DOHH2 (cell line): Measurements from ENCODE around the gene OR2L3.
"Not testable (repeated sequence)": the region's sequence is repeated elsewhere in the genome, so short reads cannot be mapped to it uniquely, and the experiment has no call there.

ENCODE experiments used
- H3F3A ChIP-seq: fragments of 200-600 bp; sonication (generic), shearing (Covaris generic); 2 replicates; pipeline ENCODE4 v1.6.0; 2016; ENCODE audit warnings: antibody characterized with exemption, mild to moderate bottlenecking; ENCODE audit not compliant: control insufficient read depth, insufficient read depth
- H3K27ac ChIP-seq: fragments of 200-600 bp; sonication (generic); 2 replicates; pipeline ENCODE4 v1.5.1; 2014; ENCODE audit warnings: low read depth, mild to moderate bottlenecking, low read length, moderate library complexity
- H3K27me3 ChIP-seq: fragments of 200-600 bp; sonication (generic); 2 replicates; pipeline ENCODE4 v1.6.1; 2014; ENCODE audit warnings: mild to moderate bottlenecking, low read length, mixed read lengths; ENCODE audit not compliant: control insufficient read depth
- H3K36me3 ChIP-seq: fragments of 200-600 bp; sonication (generic); 2 replicates; pipeline ENCODE4 v1.6.1; 2014; ENCODE audit warnings: mild to moderate bottlenecking, low read length, moderate library complexity, mixed read lengths; ENCODE audit not compliant: control insufficient read depth
- H3K4me1 ChIP-seq: fragments of 200-600 bp; sonication (generic); 2 replicates; pipeline ENCODE4 v1.6.1; 2014; ENCODE audit warnings: mild to moderate bottlenecking, low read length, mixed read lengths; ENCODE audit not compliant: control insufficient read depth
- H3K4me2 ChIP-seq: fragments of 200-600 bp; sonication (generic); 2 replicates; pipeline ENCODE4 v1.6.0; 2014; ENCODE audit warnings: mild to moderate bottlenecking, low read length, moderate library complexity
- H3K4me3 ChIP-seq: fragments of 200-600 bp; sonication (generic); 2 replicates; pipeline ENCODE4 v1.5.1; 2014; ENCODE audit warnings: mild to moderate bottlenecking, low read length, mixed read lengths
- H3K79me2 ChIP-seq: fragments of 200-600 bp; sonication (generic); 2 replicates; pipeline ENCODE4 v1.6.1; 2014; ENCODE audit warnings: mild to moderate bottlenecking, low read length, mixed read lengths; ENCODE audit not compliant: control insufficient read depth
- H3K9me2 ChIP-seq: fragments of 200-600 bp; sonication (generic); replicated peaks from 2 replicates; pipeline ENCODE4 v1.6.1; 2014; ENCODE audit warnings: mild to moderate bottlenecking, low read length, mixed read lengths; ENCODE audit not compliant: control insufficient read depth
- H3K9me3 ChIP-seq: fragments of 200-600 bp; sonication (generic); 2 replicates; pipeline ENCODE4 v1.6.1; 2014; ENCODE audit warnings: antibody characterized with exemption, low read length, mixed read lengths; ENCODE audit not compliant: control insufficient read depth, insufficient read depth
- H4K20me1 ChIP-seq: fragments of 200-600 bp; sonication (generic); 2 replicates; pipeline ENCODE4 v1.6.0; 2014; ENCODE audit warnings: low read depth, mild to moderate bottlenecking, antibody characterized with exemption, low read length, moderate library complexity; ENCODE audit not compliant: control insufficient read depth, insufficient read depth
- CTCF ChIP-seq: fragments of 200-600 bp; sonication (generic); IDR thresholded peaks from one replicate; pipeline ENCODE4 v1.5.1; 2014; ENCODE audit warnings: antibody characterized with exemption, mild to moderate bottlenecking, low read depth, low read length; ENCODE audit not compliant: poor library complexity, severe bottlenecking
- EZH2phosphoT487 ChIP-seq: fragments of 200-600 bp; sonication (generic); IDR thresholded peaks from 2 replicates; pipeline ENCODE4 v1.6.1; 2017; ENCODE audit warnings: borderline replicate concordance, mild to moderate bottlenecking, antibody characterized with exemption, low read length, moderate library complexity, mixed read lengths

OR2L3 gene

GRCh38 chr1:248065071-248065470 is 18.4 kb downstream of the OR2L3 start:
- no peak for TF ChIP-seq EZH2phosphoT487
- TF ChIP-seq CTCF = no peak
- Histone ChIP-seq H4K20me1 (no peaks in the 10 kb centered on the region), H3K36me3 (no peaks in the 10 kb centered on the region), H3K4me1 (no peaks in the 10 kb centered on the region), H3K4me3 (no peak overlapping the region), H3K27me3 (no peaks in the 10 kb centered on the region), H3K79me2 (no peaks in the 10 kb centered on the region), H3K9me3 (no peaks in the 10 kb centered on the region), H3F3A (no peaks in the 10 kb centered on the region), H3K9me2 (no peaks in the 10 kb centered on the region), H3K4me2 (no peak overlapping the region), H3K27ac (no peak overlapping the region)

GRCh38 chr1:248065604-248066003 is 19.0 kb downstream of the OR2L3 start:
- Histone ChIP-seq H3F3A (no peaks in the 10 kb centered on the region), H3K27ac (no peak overlapping the region), H3K79me2 (no peaks in the 10 kb centered on the region), H3K27me3 (no peaks in the 10 kb centered on the region), H3K9me2 (no peaks in the 10 kb centered on the region), H4K20me1 (no peaks in the 10 kb centered on the region), H3K4me1 (no peaks in the 10 kb centered on the region), H3K9me3 (no peaks in the 10 kb centered on the region), H3K36me3 (no peaks in the 10 kb centered on the region), H3K4me2 (no peak overlapping the region), H3K4me3 (no peak overlapping the region)
- TF ChIP-seq CTCF (no peak), EZH2phosphoT487 (no peak)

GRCh38 chr1:248083864-248084263 is 37.2 kb downstream of the OR2L3 start:
- not testable (repeated sequence) for H3F3A ChIP-seq, H3K9me3 ChIP-seq, H3K4me3 ChIP-seq, H3K9me2 ChIP-seq, H3K4me1 ChIP-seq, H3K36me3 ChIP-seq, H3K79me2 ChIP-seq, H3K27ac ChIP-seq, H3K4me2 ChIP-seq, H3K27me3 ChIP-seq, H4K20me1 ChIP-seq

- H3K27ac ChIP-seq = no peak within 1 kb of the TSS
- H3K4me2 ChIP-seq = no peak within 1 kb of the TSS
- no peaks in the 10 kb centered on the region for H3K27me3 ChIP-seq
- no peaks in the 10 kb centered on the region for H3K9me3 ChIP-seq
- H3K79me2 ChIP-seq = no peaks in the 10 kb centered on the region
- no peaks in the 10 kb centered on the region for H3K4me1 ChIP-seq
- H3F3A ChIP-seq = no peaks in the 10 kb centered on the region
- no peak for TF ChIP-seq CTCF
- TF ChIP-seq EZH2phosphoT487 = no peak
- H3K9me2 ChIP-seq = no peaks in the 10 kb centered on the region
- H4K20me1 ChIP-seq = no peaks in the 10 kb centered on the region
- H3K4me3 ChIP-seq = no peak within 1 kb of the TSS
- H3K36me3 ChIP-seq = no peaks in the 10 kb centered on the region
Measured at GRCh38 chr1:248094884-248095283, 48.2 kb downstream of the OR2L3 start, which contains the start of gene OR2L13. OR2L13 (plus strand) TSS chr1:248095184; CDS start chr1:248099376, 4,192 bp downstream.
